HCT116 (cell line): ENCODE results near the gene COL12A1. TPM values are rescaled to one million over a fixed set of nuclear protein-coding genes. Genes with fewer than 3 reads are reported as not detected.
A peak's percentile ranks its signal among the peaks of the same experiment; 100 is the strongest.

Source experiments
- ATAC-seq: fragments of 200-7000 bp; cut with Tn5 transposase; 2 replicates; pipeline ENCODE4 v1.9.1; 2020; ENCODE audit warnings: mild to moderate bottlenecking, moderate library complexity
- BruUV-seq: library from RNA; stranded (reverse); fragments of 400-500 nt; replicated peaks from 2 replicates; lab custom pipeline; 2021; lab: Mats Ljungman, UMichigan
- CTCF ChIA-PET: fragments of 300-600 bp; sonication (Branson Sonifier 250); formaldehyde crosslinking; loops from one replicate; lab custom pipeline; 2021; ENCODE audit warnings: antibody characterized with exemption; lab: Charles Lee
- POLR2A ChIA-PET: fragments of 300-600, 350-600 bp; sonication (Branson Sonifier 250); formaldehyde crosslinking; loops from one replicate; lab custom pipeline; 2021; ENCODE audit warnings: antibody characterized with exemption; lab: Charles Lee
- RAD21 ChIA-PET, 2 experiments: fragments of 300-600 bp; sonication (Branson Sonifier 250); formaldehyde crosslinking; loops; one replicate each; lab custom pipeline; 2023; ENCODE audit warnings: low total read pairs in 2 of 2; ENCODE audit not compliant: uncharacterized antibody in 2 of 2, unreplicated experiment in 2 of 2, low non-redundant PET in 1 of 2; lab: Charles Lee
- DNase-seq: peaks from one replicate; pipeline ENCODE4 v3.0.0-alpha.2; 2010; ENCODE audit warnings: low read depth, low spot score
- H2AFZ ChIP-seq: fragments of 200-600 bp; shearing (Covaris generic), sonication (generic); 2 replicates; pipeline ENCODE4 v1.6.1; 2017; ENCODE audit warnings: low read depth, mixed run types, mixed read lengths, antibody characterized with exemption, low read length; ENCODE audit not compliant: poor library complexity, severe bottlenecking
- H3K27ac ChIP-seq: 2 replicates; pipeline ENCODE4 v1.5.1; 2012; ENCODE audit warnings: low read depth, low read length
- H3K27me3 ChIP-seq: fragments of 200-600 bp; sonication (generic); 2 replicates; pipeline ENCODE4 v1.6.1; 2016; ENCODE audit warnings: mixed run types, low read length, mixed read lengths; ENCODE audit not compliant: insufficient read depth
- H3K36me3 ChIP-seq, 2 experiments: fragments of 200-500 bp in 1 of 2; fragments of 200-600 bp in 1 of 2; sonication (Bioruptor generic) in 1 of 2; sonication (generic) in 1 of 2; 2 replicates each; pipeline versions ENCODE4 v1.5.1 to v1.6.1; 2014 to 2016; ENCODE audit warnings: low read length in 2 of 2, inconsistent platforms in 1 of 2, mixed read lengths in 1 of 2, mixed run types in 1 of 2; ENCODE audit not compliant: insufficient read depth in 2 of 2, control insufficient read depth in 1 of 2
- H3K4me1 ChIP-seq, 2 experiments: fragments of 200-600 bp in 1 of 2; sonication (generic) in 1 of 2; 2 replicates each; pipeline versions ENCODE4 v1.5.1 to v1.6.1; 2012 to 2017; ENCODE audit warnings: low read length in 2 of 2, inconsistent platforms in 1 of 2, mild to moderate bottlenecking in 1 of 2, mixed read lengths in 1 of 2, mixed run types in 1 of 2, moderate library complexity in 1 of 2; ENCODE audit not compliant: insufficient read depth in 2 of 2, control insufficient read depth in 1 of 2
- H3K4me2 ChIP-seq: fragments of 200-600 bp; sonication (generic); 2 replicates; pipeline ENCODE4 v1.6.1; 2017; ENCODE audit warnings: mixed run types, low read length, mixed read lengths
- H3K4me3 ChIP-seq, 2 experiments: fragments of 200-600 bp in 1 of 2; sonication (generic) in 1 of 2; replicated peaks in 1 of 2; 2 replicates each; pipeline ENCODE4 v1.5.1; 2011 to 2016; ENCODE audit warnings: low read length in 2 of 2, control low read depth in 1 of 2, low read depth in 1 of 2, mild to moderate bottlenecking in 1 of 2, mixed read lengths in 1 of 2, mixed run types in 1 of 2
- H3K79me2 ChIP-seq: fragments of 200-600 bp; sonication (generic); 2 replicates; pipeline ENCODE4 v1.6.1; 2017; ENCODE audit warnings: mild to moderate bottlenecking, mixed run types, low read length, moderate library complexity, mixed read lengths; ENCODE audit not compliant: insufficient read depth
- H3K9ac ChIP-seq: fragments of 200-600 bp; sonication (generic); 2 replicates; pipeline ENCODE4 v1.6.1; 2016; ENCODE audit warnings: low read length, mixed read lengths
- H3K9me2 ChIP-seq: fragments of 200-600 bp; sonication (generic), shearing (Covaris generic); 2 replicates; pipeline ENCODE4 v1.6.1; 2017; ENCODE audit warnings: mixed run types, mild to moderate bottlenecking, moderate library complexity; ENCODE audit not compliant: insufficient read depth
- H3K9me3 ChIP-seq, 2 experiments: fragments of 200-500 bp in 1 of 2; fragments of 200-600 bp in 1 of 2; sonication (Bioruptor generic) in 1 of 2; sonication (generic) in 1 of 2; 2 replicates each; pipeline ENCODE4 v1.6.1; 2014 to 2017; ENCODE audit warnings: low read length in 2 of 2, mixed read lengths in 2 of 2, inconsistent platforms in 1 of 2, low read depth in 1 of 2, mild to moderate bottlenecking in 1 of 2, mixed run types in 1 of 2, moderate library complexity in 1 of 2; ENCODE audit not compliant: control insufficient read depth in 1 of 2, insufficient read depth in 1 of 2
- H4K20me1 ChIP-seq: fragments of 200-600 bp; sonication (generic), shearing (Covaris generic); 2 replicates; pipeline ENCODE4 v1.6.1; 2017; ENCODE audit warnings: mixed run types, mild to moderate bottlenecking, moderate library complexity; ENCODE audit not compliant: insufficient read depth
- ATF3 ChIP-seq: IDR thresholded peaks from 2 replicates; pipeline ENCODE4 v1.6.1; 2012
- CBX3 ChIP-seq: IDR thresholded peaks from 2 replicates; pipeline ENCODE4 v1.6.1; 2012; ENCODE audit warnings: low read depth
- CTCF ChIP-seq, 3 experiments: fragments of 200-600 bp in 1 of 3; sonication (generic) in 1 of 3; IDR thresholded peaks in 2 of 3; conservative IDR thresholded peaks in 1 of 3; 2 replicates each; pipeline ENCODE4 v1.5.1; 2012 to 2017; ENCODE audit warnings: low read depth in 2 of 3, low read length in 2 of 3, antibody characterized with exemption in 1 of 3, borderline replicate concordance in 1 of 3, control low read depth in 1 of 3, mild to moderate bottlenecking in 1 of 3, mixed read lengths in 1 of 3, mixed run types in 1 of 3, moderate library complexity in 1 of 3; ENCODE audit not compliant: insufficient read depth in 1 of 3
- EGR1 ChIP-seq: IDR thresholded peaks from 2 replicates; pipeline ENCODE4 v1.6.1; 2012; ENCODE audit warnings: low read depth
- ELF1 ChIP-seq: IDR thresholded peaks from 2 replicates; pipeline ENCODE4 v1.6.1; 2012; ENCODE audit warnings: low read depth, borderline replicate concordance
- EZH2 ChIP-seq: fragments of 200-600 bp; sonication (generic); IDR thresholded peaks from 2 replicates; pipeline ENCODE4 v1.6.1; 2017; ENCODE audit warnings: antibody characterized with exemption, mixed run types
- FOSL1 ChIP-seq: IDR thresholded peaks from 2 replicates; pipeline ENCODE4 v1.6.1; 2012; ENCODE audit warnings: low read depth
- JUND ChIP-seq: IDR thresholded peaks from 2 replicates; pipeline ENCODE4 v1.6.1; 2012
- MAX ChIP-seq: IDR thresholded peaks from 2 replicates; pipeline ENCODE4 v1.6.1; 2012
- POLR2A ChIP-seq: IDR thresholded peaks from 2 replicates; pipeline ENCODE4 v1.7.0; 2011; ENCODE audit warnings: borderline replicate concordance; ENCODE audit not compliant: insufficient read depth, insufficient read length; ENCODE audit errors: extremely low read depth
- RAD21 ChIP-seq: IDR thresholded peaks from 2 replicates; pipeline ENCODE4 v1.6.1; 2012; ENCODE audit warnings: low read depth, mild to moderate bottlenecking
- REST ChIP-seq: IDR thresholded peaks from 2 replicates; pipeline ENCODE4 v1.6.1; 2012; ENCODE audit warnings: low read depth
- SIN3A ChIP-seq: IDR thresholded peaks from 2 replicates; pipeline ENCODE4 v1.6.1; 2012; ENCODE audit warnings: low read depth
- SP1 ChIP-seq: IDR thresholded peaks from 2 replicates; pipeline ENCODE4 v1.6.1; 2012; ENCODE audit warnings: low read depth
- YY1 ChIP-seq: IDR thresholded peaks from 2 replicates; pipeline ENCODE4 v1.6.1; 2011; ENCODE audit warnings: low read length, low read depth, moderate library complexity, mild to moderate bottlenecking; ENCODE audit not compliant: insufficient replicate concordance; ENCODE audit errors: extremely low read depth
- ZBTB33 ChIP-seq: IDR thresholded peaks from 2 replicates; pipeline ENCODE4 v1.6.1; 2011; ENCODE audit warnings: mild to moderate bottlenecking, low read length, moderate library complexity; ENCODE audit not compliant: insufficient replicate concordance; ENCODE audit errors: extremely low read depth
- ZFX ChIP-seq: fragments of 450-650 bp; IDR thresholded peaks from 2 replicates; pipeline ENCODE4 v1.6.1; 2017
- ZNF274 ChIP-seq: fragments of 200-500 bp; sonication (Bioruptor generic); IDR thresholded peaks from 2 replicates; pipeline ENCODE4 v1.6.1; 2014; ENCODE audit warnings: mild to moderate bottlenecking, low read depth, low read length, inconsistent platforms
- intact Hi-C: fragments of 100-400 bp; cut with micrococcal nuclease; formaldehyde crosslinking; loops from 2 replicates; pipeline ENCODE4 v1.10.0; 2022
- total RNA-seq: library from RNA; stranded (reverse); gene quantifications from one replicate; pipeline ENCODE4 v1.2.1, GENCODE V29; 2021; ENCODE audit not compliant: unreplicated experiment

Gene COL12A1
- total RNA-seq, 1 experiment from 2014 or later, result 23.5 TPM

- POLR2A ChIA-PET, result no interaction called here
- peaks cover 37% of the 10 kb centered on the region for H3K79me2 ChIP-seq
Measured at GRCh38 chr6:75206576-75207342, 906 bp upstream of the COL12A1 start.

More at GRCh38 chr6:75206576-75207342, 906 bp upstream of the COL12A1 start:
- H3K27me3 ChIP-seq, result no peaks in the 10 kb centered on the region
- ATAC-seq, result no peak
- H3K9me3 ChIP-seq, result no peaks in the 10 kb centered on the region
- ChIA-PET CTCF (interaction anchor here (1.6 to 1.7 kb wide), 2 partner anchors 242 to 1468 kb away, joined by 4 read pairs; no protein-coding TSS in a partner anchor), RAD21 (no interaction called here)
- H3K4me3 ChIP-seq, result peak overlapping the region; percentile 72 to 80
- TF ChIP-seq CTCF (IDR thresholded peaks at IDR 0.05 in 2 of 3, conservative IDR thresholded peaks at IDR 0.05 in 1 of 3; ENCODE audit: borderline replicate concordance in 1 of 3, insufficient read depth in 1 of 3, low read depth in 2 of 3, low read length in 2 of 3) (no peak), ATF3 (no peak), ZFX (no peak), REST (no peak), ZNF274 (no peak), MAX (no peak), YY1 (no peak), ZBTB33 (no peak), SP1 (no peak), RAD21 (no peak), JUND (no peak), ELF1 (no peak), CBX3 (no peak), FOSL1 (no peak), EGR1 (no peak), EZH2 (no peak), SIN3A (no peak), POLR2A (no peak)
- no peaks in the 10 kb centered on the region for H3K36me3 ChIP-seq
- H2AFZ ChIP-seq, result peak overlapping the region; percentile 5
- H3K9ac ChIP-seq, result peak overlapping the region; percentile 81
- peaks cover 14 to 36% of the 10 kb centered on the region in 2 experiments for H3K4me1 ChIP-seq
- DNase-seq, result no peak
- H3K9me2 ChIP-seq, result no peaks in the 10 kb centered on the region
- H3K4me2 ChIP-seq, result peak overlapping the region; percentile 87
- no peaks in the 10 kb centered on the region for H4K20me1 ChIP-seq
- no peak overlapping the region for H3K27ac ChIP-seq
- no TSS peak for BruUV-seq
- intact Hi-C loops, result loop anchor here (5.0 to 10.0 kb wide), 4 partner anchors 632 to 1529 kb away; no protein-coding TSS in a partner anchor
